Neural progenitor cell (in vitro differentiated cells): ENCODE data around the gene S100A16. TPM values are rescaled to one million over a fixed set of nuclear protein-coding genes. Genes with fewer than 3 reads are reported as not detected.

ENCODE experiments used
- DNase-seq: peaks from one replicate; pipeline ENCODE4 v3.0.0-alpha.2; 2016; ENCODE audit warnings: low spot score
- H2AFZ ChIP-seq: fragments of 200-600 bp; sonication (generic); replicated peaks from 2 replicates; pipeline ENCODE4 v1.6.1; 2016; ENCODE audit warnings: antibody characterized with exemption
- H3F3A ChIP-seq: fragments of 200-600 bp; sonication (generic); 2 replicates; pipeline ENCODE4 v1.6.1; 2016; ENCODE audit warnings: antibody characterized with exemption, low read depth
- H3K27ac ChIP-seq: fragments of 200-600 bp; sonication (generic); 2 replicates; pipeline ENCODE4 v1.5.1; 2016; ENCODE audit warnings: mild to moderate bottlenecking
- H3K27me3 ChIP-seq: fragments of 200-600 bp; sonication (generic); 2 replicates; pipeline ENCODE4 v1.6.1; 2016; ENCODE audit warnings: mild to moderate bottlenecking, moderate library complexity
- H3K36me3 ChIP-seq: fragments of 200-600 bp; sonication (generic); 2 replicates; pipeline ENCODE4 v1.5.1; 2016
- H3K4me1 ChIP-seq: fragments of 200-600 bp; sonication (generic); 2 replicates; pipeline ENCODE4 v1.6.1; 2016; ENCODE audit warnings: mixed run types
- H3K4me2 ChIP-seq: fragments of 200-600 bp; sonication (generic); 2 replicates; pipeline ENCODE4 v1.6.1; 2016
- H3K4me3 ChIP-seq: fragments of 200-600 bp; sonication (generic); 2 replicates; pipeline ENCODE4 v1.5.1; 2016
- H3K79me2 ChIP-seq: fragments of 200-600 bp; sonication (generic); 2 replicates; pipeline ENCODE4 v1.6.1; 2016; ENCODE audit warnings: low read depth
- H3K9ac ChIP-seq: fragments of 200-600 bp; sonication (generic); 2 replicates; pipeline ENCODE4 v1.6.1; 2016
- H3K9me3 ChIP-seq: fragments of 200-600 bp; sonication (generic); 2 replicates; pipeline ENCODE4 v1.5.1; 2016; ENCODE audit warnings: low read depth
- H4K20me1 ChIP-seq: fragments of 200-600 bp; sonication (generic); 2 replicates; pipeline ENCODE4 v1.6.1; 2016; ENCODE audit warnings: low read depth
- H3K27ac Mint-ChIP-seq: 3 replicates; pipeline ENCODE4 v1.8.0; 2021; ENCODE audit warnings: mixed read lengths
- H3K27me3 Mint-ChIP-seq: 2 replicates; pipeline ENCODE4 v1.8.0; 2022; ENCODE audit warnings: low read depth, mild to moderate bottlenecking, inconsistent platforms, moderate library complexity, mixed read lengths; ENCODE audit not compliant: insufficient read depth
- H3K36me3 Mint-ChIP-seq: 3 replicates; pipeline ENCODE4 v1.8.0; 2021; ENCODE audit warnings: mixed read lengths
- H3K4me1 Mint-ChIP-seq: 3 replicates; pipeline ENCODE4 v1.8.0; 2021; ENCODE audit warnings: mixed read lengths
- H3K4me3 Mint-ChIP-seq: 3 replicates; pipeline ENCODE4 v1.8.0; 2021; ENCODE audit warnings: mild to moderate bottlenecking, moderate library complexity, mixed read lengths
- H3K9me3 Mint-ChIP-seq: 3 replicates; pipeline ENCODE4 v1.8.0; 2020; ENCODE audit warnings: mixed read lengths
- EZH2 ChIP-seq: fragments of 200-600 bp; sonication (generic); IDR thresholded peaks from 2 replicates; pipeline ENCODE4 v1.6.1; 2017; ENCODE audit warnings: antibody characterized with exemption, mild to moderate bottlenecking, moderate library complexity
- EZH2phosphoT487 ChIP-seq: fragments of 200-600 bp; sonication (generic); IDR thresholded peaks from 2 replicates; pipeline ENCODE4 v1.6.1; 2017; ENCODE audit warnings: antibody characterized with exemption
- total RNA-seq: library from RNA; depleted of rRNA; stranded (reverse); fragments of >200 nt; gene quantifications from 2 replicates; pipeline ENCODE4 v1.2.3, GENCODE V29; 2015; ENCODE audit warnings: low replicate concordance
- TF ChIP-seq, protein P1 (sequence below): fragments of 200-600 bp; sonication (generic); IDR thresholded peaks from 2 replicates; pipeline ENCODE4 v1.5.1; 2017; ENCODE audit warnings: antibody characterized with exemption, mild to moderate bottlenecking

S100A16 gene
- total RNA-seq, 1 donor from 2014 or later = 13.1 TPM

GRCh38 chr1:153647346-153647714, 34.4 kb upstream of the S100A16 start:
- no peak overlapping the region for H3K4me3 ChIP-seq
- peak overlapping the region; percentile 42 for H3K27ac ChIP-seq
- peaks cover 15% of the 10 kb centered on the region for H3K27me3 Mint-ChIP-seq
- H3K4me2 ChIP-seq = no peak overlapping the region
- peaks cover 29% of the 10 kb centered on the region for H3K36me3 Mint-ChIP-seq
- H3K4me1 Mint-ChIP-seq = no peaks in the 10 kb centered on the region
- peaks cover 20% of the 10 kb centered on the region for H3K36me3 ChIP-seq
- H4K20me1 ChIP-seq = peaks cover 20% of the 10 kb centered on the region
- H3K27me3 ChIP-seq = no peaks in the 10 kb centered on the region
- H3K4me1 ChIP-seq = no peaks in the 10 kb centered on the region
- no peak overlapping the region for H3K9ac ChIP-seq
- peaks cover 50% of the 10 kb centered on the region for H3F3A ChIP-seq
- H2AFZ ChIP-seq = no peak overlapping the region
- H3K27ac Mint-ChIP-seq = peak overlapping the region; percentile 66
- DNase-seq = no peak
- peaks cover 2% of the 10 kb centered on the region for H3K9me3 Mint-ChIP-seq
- H3K79me2 ChIP-seq = peaks cover 14% of the 10 kb centered on the region
- no peaks in the 10 kb centered on the region for H3K9me3 ChIP-seq
- H3K4me3 Mint-ChIP-seq = peak overlapping the region; percentile 44
- no peak for TF ChIP-seq EZH2
- no peak for TF ChIP-seq EZH2phosphoT487
- TF ChIP-seq, protein P1, sequence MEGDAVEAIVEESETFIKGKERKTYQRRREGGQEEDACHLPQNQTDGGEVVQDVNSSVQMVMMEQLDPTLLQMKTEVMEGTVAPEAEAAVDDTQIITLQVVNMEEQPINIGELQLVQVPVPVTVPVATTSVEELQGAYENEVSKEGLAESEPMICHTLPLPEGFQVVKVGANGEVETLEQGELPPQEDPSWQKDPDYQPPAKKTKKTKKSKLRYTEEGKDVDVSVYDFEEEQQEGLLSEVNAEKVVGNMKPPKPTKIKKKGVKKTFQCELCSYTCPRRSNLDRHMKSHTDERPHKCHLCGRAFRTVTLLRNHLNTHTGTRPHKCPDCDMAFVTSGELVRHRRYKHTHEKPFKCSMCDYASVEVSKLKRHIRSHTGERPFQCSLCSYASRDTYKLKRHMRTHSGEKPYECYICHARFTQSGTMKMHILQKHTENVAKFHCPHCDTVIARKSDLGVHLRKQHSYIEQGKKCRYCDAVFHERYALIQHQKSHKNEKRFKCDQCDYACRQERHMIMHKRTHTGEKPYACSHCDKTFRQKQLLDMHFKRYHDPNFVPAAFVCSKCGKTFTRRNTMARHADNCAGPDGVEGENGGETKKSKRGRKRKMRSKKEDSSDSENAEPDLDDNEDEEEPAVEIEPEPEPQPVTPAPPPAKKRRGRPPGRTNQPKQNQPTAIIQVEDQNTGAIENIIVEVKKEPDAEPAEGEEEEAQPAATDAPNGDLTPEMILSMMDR = no peak

DNA sequence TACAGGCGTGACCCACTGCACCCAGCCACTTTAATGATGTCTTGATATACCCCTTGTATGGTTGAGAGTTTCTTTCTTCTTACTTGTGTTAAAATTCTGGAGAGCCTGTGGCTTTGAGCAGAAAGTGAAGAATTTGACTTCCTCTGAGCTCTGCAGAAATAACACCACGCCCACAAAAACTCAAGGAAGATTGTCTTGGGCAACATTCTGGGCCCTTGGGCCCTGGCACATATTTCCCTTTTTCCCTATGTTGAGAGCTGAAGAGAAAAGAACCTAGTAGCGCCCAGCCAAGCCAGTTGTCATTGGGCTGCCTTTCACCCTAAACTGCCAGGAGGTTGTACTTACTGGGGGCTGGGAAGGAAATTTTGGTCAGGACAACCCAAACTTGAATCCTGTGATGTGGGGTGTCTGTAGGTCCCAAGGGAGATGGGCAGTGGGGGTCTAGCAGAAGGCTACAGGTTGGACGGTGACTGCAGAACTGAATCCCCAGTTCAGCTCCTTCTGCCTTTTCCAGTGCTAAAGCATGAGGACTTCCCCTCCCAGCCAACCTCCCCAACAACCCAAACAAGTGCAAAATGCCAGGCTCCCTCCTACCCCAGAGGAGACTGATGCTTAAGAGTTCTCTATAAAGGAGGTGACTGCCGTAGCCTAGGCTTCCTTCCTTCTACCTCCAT, 33.9 kb upstream of the S100A16 start:
- Histone ChIP-seq H4K20me1 (peaks cover 24% of the 10 kb centered on the region), H3K27ac (peak overlapping the region; percentile 42), H3K9me3 (no peaks in the 10 kb centered on the region), H3K36me3 (peaks cover 20% of the 10 kb centered on the region), H3F3A (peaks cover 53% of the 10 kb centered on the region), H3K4me1 (no peaks in the 10 kb centered on the region), H3K4me3 (no peak overlapping the region), H3K4me2 (no peak overlapping the region), H3K9ac (no peak overlapping the region), H3K27me3 (no peaks in the 10 kb centered on the region), H3K79me2 (peaks cover 19% of the 10 kb centered on the region), H2AFZ (no peak overlapping the region)
- Mint-ChIP-seq H3K36me3 (peaks cover 33% of the 10 kb centered on the region), H3K27me3 (peaks cover 14% of the 10 kb centered on the region), H3K27ac (no peak overlapping the region), H3K9me3 (peaks cover 2% of the 10 kb centered on the region), H3K4me3 (no peak overlapping the region), H3K4me1 (no peaks in the 10 kb centered on the region)
- DNase-seq = no peak
- TF ChIP-seq, protein P1 = no peak
- TF ChIP-seq EZH2 (no peak), EZH2phosphoT487 (no peak)

DNA sequence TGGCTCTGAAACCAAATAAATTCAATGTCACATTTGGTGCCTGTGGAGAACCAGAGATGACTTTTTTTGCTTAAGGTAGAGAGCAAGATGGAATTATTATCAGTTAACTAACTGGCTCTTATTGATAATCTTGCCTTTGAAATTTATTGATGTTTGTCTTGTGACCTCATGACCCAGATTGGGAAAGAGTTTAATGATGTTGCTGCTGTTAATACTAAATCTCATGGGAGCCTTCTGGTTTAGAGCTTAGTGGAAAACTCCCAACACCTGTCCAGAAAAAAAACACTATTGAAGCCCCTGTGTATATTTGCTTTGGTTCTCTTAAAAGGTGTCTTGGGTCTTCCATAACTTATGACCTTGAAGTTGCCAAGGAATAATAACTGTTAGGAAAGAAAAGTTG, 30.9 kb upstream of the S100A16 start:
- peaks cover 8% of the 10 kb centered on the region for H3K27me3 Mint-ChIP-seq
- H3K9me3 ChIP-seq = no peaks in the 10 kb centered on the region
- H3K4me1 ChIP-seq = no peaks in the 10 kb centered on the region
- no peaks in the 10 kb centered on the region for H3K4me1 Mint-ChIP-seq
- H3K27me3 ChIP-seq = no peaks in the 10 kb centered on the region
- peaks cover 41% of the 10 kb centered on the region for H4K20me1 ChIP-seq
- H3K4me2 ChIP-seq = no peak overlapping the region
- H3K9me3 Mint-ChIP-seq = peaks cover 2% of the 10 kb centered on the region
- peaks cover 61% of the 10 kb centered on the region for H3F3A ChIP-seq
- no peak for TF ChIP-seq EZH2
- no peak for TF ChIP-seq EZH2phosphoT487
- TF ChIP-seq, protein P1 = no peak
- H3K27ac Mint-ChIP-seq = no peak overlapping the region
- DNase-seq = no peak
- H3K4me3 ChIP-seq = no peak overlapping the region
- H3K79me2 ChIP-seq = peaks cover 49% of the 10 kb centered on the region
- no peak overlapping the region for H3K27ac ChIP-seq
- H3K9ac ChIP-seq = peak overlapping the region; percentile 12
- H2AFZ ChIP-seq = no peak overlapping the region
- peaks cover 28% of the 10 kb centered on the region for H3K36me3 ChIP-seq
- no peak overlapping the region for H3K4me3 Mint-ChIP-seq
- H3K36me3 Mint-ChIP-seq = peaks cover 41% of the 10 kb centered on the region
